Prostate gland (tissue), 2 donors: Measurements from ENCODE around the gene ZNF532. TPM values are rescaled to one million over a fixed set of nuclear protein-coding genes. Genes with fewer than 3 reads are reported as not detected.
"Not testable (repeated sequence)": the region's sequence is repeated elsewhere in the genome, so short reads cannot be mapped to it uniquely, and the experiment has no call there.

Source experiments
- DNase-seq: peaks from one replicate; pipeline ENCODE4 v3.0.0-alpha.2; 2019; ENCODE audit warnings: low spot score
- H3K27ac ChIP-seq, 2 donors: fragments of 200-600 bp; sonication (generic); 2 replicates each; pipeline ENCODE4 v1.5.1; 2017 to 2019
- H3K27me3 ChIP-seq: fragments of 200-600 bp; sonication (generic); replicated peaks from 2 replicates; pipeline ENCODE4 v1.5.1; 2019; ENCODE audit not compliant: insufficient read depth
- H3K36me3 ChIP-seq, 2 donors: fragments of 200-600 bp; sonication (generic); 1 replicate in 1 of 2; 2 replicates in 1 of 2; pipeline versions ENCODE4 v1.5.1 to v1.8.1; 2017 to 2019
- H3K4me1 ChIP-seq: fragments of 200-600 bp; sonication (generic); replicated peaks from 2 replicates; pipeline ENCODE4 v1.5.1; 2019
- H3K4me3 ChIP-seq, 2 donors: fragments of 200-600 bp; sonication (generic); 2 replicates each; pipeline ENCODE4 v1.5.1; 2017 to 2019
- H3K9me3 ChIP-seq: fragments of 200-600 bp; sonication (generic); 2 replicates; pipeline ENCODE4 v1.5.1; 2017
- CTCF ChIP-seq, 4 experiments: fragments of 200-600 bp in 2 of 4; fragments of 450-650 bp in 2 of 4; sonication (generic) in 2 of 4; IDR thresholded peaks; 1 replicate in 3 of 4; 2 replicates in 1 of 4; pipeline ENCODE4 v1.5.1; 2016 to 2019; ENCODE audit warnings: antibody characterized with exemption in 4 of 4, mild to moderate bottlenecking in 2 of 4, moderate library complexity in 2 of 4
- POLR2A ChIP-seq: fragments of 450-650 bp; IDR thresholded peaks from one replicate; pipeline ENCODE4 v1.6.1; 2016; ENCODE audit warnings: antibody characterized with exemption, mild to moderate bottlenecking
- POLR2AphosphoS5 ChIP-seq: sonication (generic); formaldehyde crosslinking; IDR thresholded peaks from one replicate; pipeline ENCODE4 v1.6.1; 2017; ENCODE audit warnings: antibody characterized with exemption
- WGBS: methylation state at CpG from one replicate; pipeline ENCODE4 v1.1.5; 2018; 5-methylcytosine and 5-hydroxymethylcytosine counted together
- intact Hi-C: fragments of 100-400 bp; cut with DNase I; formaldehyde crosslinking; loops from one replicate; pipeline ENCODE4 v1.14.2; 2022
- total RNA-seq, 2 donors: library from RNA; depleted of rRNA; stranded (reverse); fragments of >200 nt; gene quantifications; one replicate each; pipeline ENCODE4 v1.1.0, GENCODE V29; 2016

The ZNF532 gene
- total RNA-seq, 2 donors from 2014 or later = 231 to 299 TPM

DNA sequence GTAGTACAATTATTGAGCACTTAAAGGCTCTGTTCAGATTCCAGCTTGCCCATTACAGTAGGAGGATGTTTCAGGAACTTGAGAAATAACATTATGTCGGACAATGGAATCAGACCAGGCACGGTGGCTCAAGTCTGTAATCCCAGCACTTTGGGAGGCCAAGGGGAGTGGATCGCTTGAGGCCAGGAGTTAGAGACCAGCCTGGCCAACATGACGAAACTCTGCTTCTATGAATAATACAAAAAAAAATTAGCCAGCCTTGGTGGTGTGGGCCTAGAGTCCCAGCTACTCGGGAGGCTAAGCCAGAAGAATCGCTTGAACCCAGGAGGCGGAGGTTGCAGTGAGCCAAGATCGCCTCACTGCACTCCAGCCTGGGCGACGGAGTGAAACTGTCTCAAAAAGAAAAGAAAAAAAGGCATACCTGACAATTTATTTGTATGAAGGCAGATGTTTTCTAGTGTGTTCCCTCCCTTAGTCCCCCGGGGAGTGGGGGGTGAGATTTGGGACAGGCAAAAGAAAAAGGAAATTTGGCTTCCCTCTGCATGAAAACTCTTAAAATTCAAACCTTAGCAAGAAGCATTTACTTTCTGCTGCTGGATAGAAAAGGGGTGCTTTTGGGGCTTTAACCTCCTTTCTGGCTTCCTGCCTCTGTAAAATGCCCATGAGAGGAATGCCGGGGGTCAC lies 13.7 kb upstream of the ZNF532 start:
- WGBS = 81% methylated on average over 12 of the region's 12 CpGs
- no peak overlapping the region for H3K4me3 ChIP-seq
- H3K4me1 ChIP-seq = no peaks in the 10 kb centered on the region
- TF ChIP-seq POLR2A = no peak
- TF ChIP-seq CTCF (IDR thresholded peaks at IDR 0.05) = no peak
- TF ChIP-seq POLR2AphosphoS5 = no peak
- intact Hi-C loops = no loop called here
- no peaks in the 10 kb centered on the region for H3K27me3 ChIP-seq
- no peaks in the 10 kb centered on the region for H3K36me3 ChIP-seq
- no peaks in the 10 kb centered on the region for H3K9me3 ChIP-seq
- no peak for DNase-seq
- peak overlapping the region in 1 of 2 donors; percentile 58 for H3K27ac ChIP-seq

- WGBS = 81% methylated on average over 5 of the region's 5 CpGs
- intact Hi-C loops = no loop called here
- H3K27me3 ChIP-seq = no peaks in the 10 kb centered on the region
- no peaks in the 10 kb centered on the region for H3K4me1 ChIP-seq
- no peak overlapping the region for H3K4me3 ChIP-seq
- DNase-seq = no peak
- no peaks in the 10 kb centered on the region for H3K36me3 ChIP-seq
- H3K27ac ChIP-seq = no peak overlapping the region
- no peaks in the 10 kb centered on the region for H3K9me3 ChIP-seq
- no peak for TF ChIP-seq POLR2A
- no peak for TF ChIP-seq POLR2AphosphoS5
- TF ChIP-seq CTCF (IDR thresholded peaks at IDR 0.05) = no peak
These were observed 12.8 kb upstream of the ZNF532 start for GRCh38 chr18:58851856-58852255.

DNA sequence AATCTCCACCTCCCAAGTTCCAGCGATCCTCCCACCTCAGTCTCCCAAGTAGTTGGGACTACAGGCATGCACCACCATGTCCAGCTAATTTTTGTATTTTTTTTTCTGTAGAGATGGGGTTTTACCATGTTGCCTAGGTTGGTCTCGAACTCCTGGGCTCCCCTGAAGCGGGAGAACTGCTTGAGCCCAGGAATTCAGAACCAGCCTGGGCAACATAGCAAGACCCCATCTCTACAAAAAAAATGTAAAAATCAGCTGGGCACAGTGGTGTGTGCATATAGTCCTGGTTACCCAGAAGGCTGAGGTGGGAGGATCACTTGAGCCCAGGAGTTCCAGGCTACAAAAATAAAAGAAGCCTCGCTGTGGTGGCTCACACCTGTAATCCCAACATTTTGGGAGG lies 12.0 kb upstream of the ZNF532 start:
- Histone ChIP-seq H3K36me3 (no peaks in the 10 kb centered on the region), H3K27me3 (no peaks in the 10 kb centered on the region), H3K4me3 (no peak overlapping the region), H3K4me1 (no peaks in the 10 kb centered on the region), H3K9me3 (no peaks in the 10 kb centered on the region), H3K27ac (no peak overlapping the region)
- TF ChIP-seq POLR2A (no peak), POLR2AphosphoS5 (no peak), CTCF (IDR thresholded peaks at IDR 0.05) (no peak)
- intact Hi-C loops = no loop called here
- DNase-seq = no peak
- WGBS = 85% methylated on average over 4 of the region's 4 CpGs

- intact Hi-C loops = no loop called here
- Histone ChIP-seq H3K36me3 (no peaks in the 10 kb centered on the region), H3K27ac (no peak overlapping the region), H3K9me3 (no peaks in the 10 kb centered on the region), H3K4me1 (no peaks in the 10 kb centered on the region), H3K4me3 (no peak overlapping the region), H3K27me3 (no peaks in the 10 kb centered on the region)
- no peak for TF ChIP-seq POLR2A
- TF ChIP-seq POLR2AphosphoS5 = no peak
- TF ChIP-seq CTCF (IDR thresholded peaks at IDR 0.05) = no peak
- WGBS = 88% methylated on average over 3 of the region's 3 CpGs
- no peak for DNase-seq
These were observed 11.1 kb upstream of the ZNF532 start for GRCh38 chr18:58853561-58853960.

DNA sequence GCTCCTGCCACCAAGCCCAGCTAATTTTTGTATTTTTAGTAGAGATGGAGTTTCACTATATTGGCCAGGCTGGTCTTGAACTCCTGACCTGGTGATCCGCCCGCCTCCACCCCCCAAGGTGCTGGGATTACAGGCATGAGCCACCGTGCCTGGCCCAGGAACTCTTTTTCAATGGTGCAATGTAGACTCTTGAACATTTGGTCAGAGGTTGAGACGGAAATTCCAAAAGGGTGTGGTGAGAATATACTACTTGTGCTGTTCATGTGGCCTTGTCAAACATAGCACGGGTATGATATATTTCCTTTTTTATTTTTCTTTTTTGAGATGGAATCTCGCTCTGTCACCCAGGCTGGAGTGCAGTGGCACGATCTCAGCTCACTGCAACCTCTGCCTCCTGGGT lies 9.2 kb upstream of the ZNF532 start:
- H3K36me3 ChIP-seq, H3K9me3 ChIP-seq, DNase-seq, H3K4me1 ChIP-seq, intact Hi-C loops, H3K4me3 ChIP-seq, H3K27me3 ChIP-seq, H3K27ac ChIP-seq: not testable (repeated sequence)
- WGBS = 94% methylated on average over 7 of the region's 7 CpGs
